Measurements from ENCODE around the gene SSBP3.
A peak's percentile ranks its signal among the peaks of the same experiment; 100 is the strongest.

The SSBP3 gene

GRCh38 chr1:54290506-54291184, 115.5 kb downstream of the SSBP3 start:
- no peak for DNase-seq (ENCODE audit: extremely low read depth in 1 of 2, low read depth in 1 of 2)

GRCh38 chr1:54289712-54290233, 116.4 kb downstream of the SSBP3 start:
- no peak for DNase-seq (ENCODE audit: extremely low read depth in 1 of 2, low read depth in 1 of 2)

GRCh38 chr1:54287801-54288211, 118.4 kb downstream of the SSBP3 start:
- DNase-seq (ENCODE audit: extremely low read depth in 1 of 2, low read depth in 1 of 2) = no peak

GRCh38 chr1:54287176-54287650, 119.0 kb downstream of the SSBP3 start:
- DNase-seq (ENCODE audit: extremely low read depth in 1 of 2, low read depth in 1 of 2) = peak; percentile 68 to 80

GRCh38 chr1:54285815-54286345, 120.3 kb downstream of the SSBP3 start:
- no peak for DNase-seq (ENCODE audit: extremely low read depth in 1 of 2, low read depth in 1 of 2)

- peak in 1 of 2 donors; percentile 29 for DNase-seq (ENCODE audit: extremely low read depth in 1 of 2, low read depth in 1 of 2)
Observed at GRCh38 chr1:54284781-54285529, 121.2 kb downstream of the SSBP3 start.

- no peak for DNase-seq (ENCODE audit: extremely low read depth in 1 of 2, low read depth in 1 of 2)
Observed at GRCh38 chr1:54283635-54284385, 122.4 kb downstream of the SSBP3 start.

GRCh38 chr1:54282101-54282847, 123.9 kb downstream of the SSBP3 start:
- DNase-seq (ENCODE audit: extremely low read depth in 1 of 2, low read depth in 1 of 2) = no peak

- no peak for DNase-seq (ENCODE audit: extremely low read depth in 1 of 2, low read depth in 1 of 2)
Observed at GRCh38 chr1:54280651-54281050, 125.5 kb downstream of the SSBP3 start.

- DNase-seq (ENCODE audit: extremely low read depth in 1 of 2, low read depth in 1 of 2) = no peak
Observed at GRCh38 chr1:54279457-54279856, 126.7 kb downstream of the SSBP3 start.

GRCh38 chr1:54278941-54279422, 127.2 kb downstream of the SSBP3 start:
- DNase-seq (ENCODE audit: extremely low read depth in 1 of 2, low read depth in 1 of 2) = no peak

- no peak for DNase-seq (ENCODE audit: extremely low read depth in 1 of 2, low read depth in 1 of 2)
Observed at GRCh38 chr1:54277451-54278341, 128.5 kb downstream of the SSBP3 start.

- DNase-seq (ENCODE audit: extremely low read depth in 1 of 2, low read depth in 1 of 2) = no peak
Observed at GRCh38 chr1:54276617-54277450, 129.4 kb downstream of the SSBP3 start.

GRCh38 chr1:54275349-54275748, 130.8 kb downstream of the SSBP3 start:
- DNase-seq (ENCODE audit: extremely low read depth in 1 of 2, low read depth in 1 of 2) = no peak

- no peak for DNase-seq (ENCODE audit: extremely low read depth in 1 of 2, low read depth in 1 of 2)
Observed at GRCh38 chr1:54274881-54275280, 131.3 kb downstream of the SSBP3 start.

- no peak for DNase-seq (ENCODE audit: extremely low read depth in 1 of 2, low read depth in 1 of 2)
Observed at GRCh38 chr1:54274448-54274847, 131.7 kb downstream of the SSBP3 start.

GRCh38 chr1:54273795-54274163, 132.4 kb downstream of the SSBP3 start:
- no peak for DNase-seq (ENCODE audit: extremely low read depth in 1 of 2, low read depth in 1 of 2)

GRCh38 chr1:54273092-54273794, 133.0 kb downstream of the SSBP3 start:
- DNase-seq (ENCODE audit: extremely low read depth in 1 of 2, low read depth in 1 of 2) = no peak

All from stimulated activated CD8-positive, alpha-beta memory T cell treated with anti-CD3 and anti-CD28 coated beads, Interleukin-7, amount 100 ng/mL, for 48 hours (primary cell).